AG08395 (cell line): ENCODE data around the gene DSP.
A peak's percentile ranks its signal among the peaks of the same experiment; 100 is the strongest.

ENCODE experiments used
- DNase-seq: peaks from one replicate; pipeline ENCODE4 v3.0.0; 2012; ENCODE audit warnings: mixed read lengths, low spot score

DSP gene

GRCh38 chr6:7559651-7560385 lies 18.3 kb downstream of the DSP start:
- no peak for DNase-seq

GRCh38 chr6:7561153-7561964 lies 19.9 kb downstream of the DSP start:
- no peak for DNase-seq

- no peak for DNase-seq
Observed at GRCh38 chr6:7562769-7563168, 21.3 kb downstream of the DSP start.

- DNase-seq: peak; percentile 46
Observed at GRCh38 chr6:7566107-7566506, 24.6 kb downstream of the DSP start.

- no peak for DNase-seq
Observed at GRCh38 chr6:7566617-7567173, 25.2 kb downstream of the DSP start.

- peak; percentile 78 for DNase-seq
Observed at GRCh38 chr6:7568021-7568420, 26.6 kb downstream of the DSP start.

GRCh38 chr6:7569082-7569481 lies 27.6 kb downstream of the DSP start:
- no peak for DNase-seq

GRCh38 chr6:7572213-7572943 lies 30.9 kb downstream of the DSP start:
- DNase-seq: no peak

GRCh38 chr6:7574500-7574899 lies 33.0 kb downstream of the DSP start:
- DNase-seq: no peak

- DNase-seq: no peak
Observed at GRCh38 chr6:7578516-7578915, 37.0 kb downstream of the DSP start.

GRCh38 chr6:7578931-7579330 lies 37.5 kb downstream of the DSP start:
- DNase-seq: no peak

GRCh38 chr6:7579851-7580250 lies 38.4 kb downstream of the DSP start:
- DNase-seq: no peak

GRCh38 chr6:7580537-7580926 lies 39.1 kb downstream of the DSP start:
- no peak for DNase-seq

GRCh38 chr6:7580927-7581618 lies 39.6 kb downstream of the DSP start:
- DNase-seq: no peak

GRCh38 chr6:7585287-7585930 lies 43.9 kb downstream of the DSP start:
- no peak for DNase-seq

- DNase-seq: peak; percentile 10
Observed at GRCh38 chr6:7587631-7588100, 46.2 kb downstream of the DSP start.

GRCh38 chr6:7588506-7588905 lies 47.0 kb downstream of the DSP start:
- no peak for DNase-seq

- DNase-seq: no peak
Observed at GRCh38 chr6:7589221-7589620, 47.8 kb downstream of the DSP start.

GRCh38 chr6:7589949-7590917 lies 48.8 kb downstream of the DSP start, which contains the start of gene SNRNP48:
SNRNP48 (plus strand) TSS chr6:7590198; CDS start chr6:7590258, 60 bp downstream.
- DNase-seq: peak; percentile 96

GRCh38 chr6:7590918-7591302 lies 49.4 kb downstream of the DSP start:
- peak; percentile 28 for DNase-seq
